HFFc6 (cell line): ENCODE measurements around the gene FIZ1. TPM values are rescaled to one million over a fixed set of nuclear protein-coding genes. Genes with fewer than 3 reads are reported as not detected.

Experiments
- DNase-seq: peaks from one replicate; pipeline ENCODE4 v3.0.0-alpha.2; 2018
- H3K27ac Mint-ChIP-seq: 2 replicates; pipeline ENCODE4 v1.8.0; 2020; ENCODE audit warnings: mild to moderate bottlenecking, mixed read lengths
- H3K27me3 Mint-ChIP-seq: 2 replicates; pipeline ENCODE4 v1.8.0; 2021; ENCODE audit warnings: mild to moderate bottlenecking, moderate library complexity, mixed read lengths; ENCODE audit not compliant: insufficient read depth
- H3K36me3 Mint-ChIP-seq: 2 replicates; pipeline ENCODE4 v1.8.0; 2021; ENCODE audit warnings: low read depth, mixed read lengths
- H3K4me1 Mint-ChIP-seq: 2 replicates; pipeline ENCODE4 v1.8.0; 2020; ENCODE audit warnings: low read depth, mixed read lengths
- H3K4me3 Mint-ChIP-seq: 2 replicates; pipeline ENCODE4 v1.8.0; 2020; ENCODE audit warnings: mild to moderate bottlenecking, moderate library complexity, mixed read lengths
- H3K9me3 Mint-ChIP-seq: 2 replicates; pipeline ENCODE4 v1.8.0; 2020; ENCODE audit warnings: mild to moderate bottlenecking, mixed read lengths
- CTCF ChIP-seq: fragments of 200-600 bp; sonication (generic); IDR thresholded peaks from 2 replicates; pipeline ENCODE4 v1.5.0; 2021; ENCODE audit warnings: antibody characterized with exemption, mild to moderate bottlenecking
- total RNA-seq, 6 experiments: library from RNA; stranded (reverse); fragmentation: NEBNext Ultra II Directional; extraction: Animal tissue kit (Norgen Biotek cat#: 25700); gene quantifications; 2 replicates in 1 of 6; 3 replicates in 5 of 6; pipeline ENCODE4 v1.2.3, GENCODE V29; 2021

The FIZ1 gene
- total RNA-seq, 6 experiments from 2014 or later: 9.9 to 13.1 (median 11.9) TPM

GRCh38 chr19:55626350-55626749, 27.0 kb upstream of the FIZ1 start:
- H3K4me3 Mint-ChIP-seq: no peak overlapping the region
- no peak for DNase-seq
- no peak for TF ChIP-seq CTCF
- peaks cover 9% of the 10 kb centered on the region; the same call in 1 of the 2 replicates for H3K36me3 Mint-ChIP-seq
- H3K27ac Mint-ChIP-seq: no peak overlapping the region
- no peaks in the 10 kb centered on the region; the same call in 1 of the 2 replicates for H3K9me3 Mint-ChIP-seq
- peaks cover 17% of the 10 kb centered on the region for H3K4me1 Mint-ChIP-seq
- H3K27me3 Mint-ChIP-seq: no peaks in the 10 kb centered on the region; the same call in 1 of the 2 replicates

- Mint-ChIP-seq H3K9me3 (no peaks in the 10 kb centered on the region; the same call in 1 of the 2 replicates), H3K27me3 (peaks cover 3% of the 10 kb centered on the region; the same call in 1 of the 2 replicates)
- DNase-seq: no peak
Observed at GRCh38 chr19:55625004-55625326, 25.6 kb upstream of the FIZ1 start.

GRCh38 chr19:55624109-55625003, 25.0 kb upstream of the FIZ1 start, which contains the start of gene ZNF784:
ZNF784 (minus strand) TSS chr19:55624566; CDS start chr19:55624561, 5 bp downstream.
- H3K27me3 Mint-ChIP-seq: peaks cover 3% of the 10 kb centered on the region
- no peaks in the 10 kb centered on the region; the same call in 1 of the 2 replicates for H3K9me3 Mint-ChIP-seq
- peak within 1 kb of the TSS; percentile 88 for H3K4me3 Mint-ChIP-seq
- H3K4me1 Mint-ChIP-seq: peaks cover 29% of the 10 kb centered on the region
- no peak for TF ChIP-seq CTCF
- H3K36me3 Mint-ChIP-seq: peaks cover 25% of the 10 kb centered on the region
- DNase-seq: peak; percentile 79
- H3K27ac Mint-ChIP-seq: peak within 1 kb of the TSS; percentile 96

More at GRCh38 chr19:55625004-55625326, 25.6 kb upstream of the FIZ1 start:
- H3K27ac Mint-ChIP-seq: peak overlapping the region; percentile 96
- TF ChIP-seq CTCF: no peak
- peaks cover 23% of the 10 kb centered on the region for H3K4me1 Mint-ChIP-seq
- peak overlapping the region; percentile 88 for H3K4me3 Mint-ChIP-seq
- peaks cover 20% of the 10 kb centered on the region for H3K36me3 Mint-ChIP-seq

GRCh38 chr19:55623561-55623960, 24.2 kb upstream of the FIZ1 start:
- Mint-ChIP-seq H3K4me1 (peaks cover 31% of the 10 kb centered on the region), H3K27ac (peak overlapping the region; percentile 96), H3K9me3 (no peaks in the 10 kb centered on the region; the same call in 1 of the 2 replicates), H3K27me3 (peaks cover 3% of the 10 kb centered on the region), H3K36me3 (peaks cover 26% of the 10 kb centered on the region), H3K4me3 (peak overlapping the region; percentile 88)
- no peak for TF ChIP-seq CTCF
- DNase-seq: no peak

- Mint-ChIP-seq H3K27ac (no peak overlapping the region), H3K27me3 (peaks cover 3% of the 10 kb centered on the region), H3K4me1 (peaks cover 31% of the 10 kb centered on the region), H3K4me3 (no peak overlapping the region), H3K36me3 (peaks cover 26% of the 10 kb centered on the region), H3K9me3 (no peaks in the 10 kb centered on the region; the same call in 1 of the 2 replicates)
- no peak for TF ChIP-seq CTCF
- DNase-seq: no peak
Observed at GRCh38 chr19:55623130-55623529, 23.8 kb upstream of the FIZ1 start.
